ENCODE data around the gene MAP2K6. TPM values are rescaled to one million over a fixed set of nuclear protein-coding genes. Genes with fewer than 3 reads are reported as not detected.

The MAP2K6 gene
- total RNA-seq, 1 donor: 2.0 TPM

GRCh38 chr17:69524854-69525253 lies 110.4 kb downstream of the MAP2K6 start:
- DNase-seq (ENCODE audit: low read depth): no peak
- no peak for TF ChIP-seq CTCF (IDR thresholded peaks at IDR 0.05; ENCODE audit: insufficient read depth, low read length)
- no peak overlapping the region for H3K4me3 ChIP-seq (ENCODE audit: low read depth, low read length)

GRCh38 chr17:69525920-69526841 lies 111.7 kb downstream of the MAP2K6 start:
- DNase-seq (ENCODE audit: low read depth): peak; percentile 80
- H3K4me3 ChIP-seq (ENCODE audit: low read depth, low read length): no peak overlapping the region
- TF ChIP-seq CTCF (IDR thresholded peaks at IDR 0.05; ENCODE audit: insufficient read depth, low read length): peak; percentile 96

GRCh38 chr17:69528035-69528434 lies 113.5 kb downstream of the MAP2K6 start:
- no peak for TF ChIP-seq CTCF (IDR thresholded peaks at IDR 0.05; ENCODE audit: insufficient read depth, low read length)
- no peak overlapping the region for H3K4me3 ChIP-seq (ENCODE audit: low read depth, low read length)
- no peak for DNase-seq (ENCODE audit: low read depth)

GRCh38 chr17:69533481-69534234 lies 119.2 kb downstream of the MAP2K6 start:
- no peak overlapping the region for H3K4me3 ChIP-seq (ENCODE audit: low read depth, low read length)
- no peak for TF ChIP-seq CTCF (IDR thresholded peaks at IDR 0.05; ENCODE audit: insufficient read depth, low read length)
- no peak for DNase-seq (ENCODE audit: low read depth)

- TF ChIP-seq CTCF (IDR thresholded peaks at IDR 0.05; ENCODE audit: insufficient read depth, low read length): no peak
- DNase-seq (ENCODE audit: low read depth): no peak
- H3K4me3 ChIP-seq (ENCODE audit: low read depth, low read length): no peak overlapping the region
Measured at GRCh38 chr17:69534235-69534621, 119.7 kb downstream of the MAP2K6 start.

- no peak overlapping the region for H3K4me3 ChIP-seq (ENCODE audit: low read depth, low read length)
- TF ChIP-seq CTCF (IDR thresholded peaks at IDR 0.05; ENCODE audit: insufficient read depth, low read length): no peak
- no peak for DNase-seq (ENCODE audit: low read depth)
Measured at GRCh38 chr17:69535016-69535570, 120.6 kb downstream of the MAP2K6 start.
